ENCODE data around the gene YDJC. TPM values are rescaled to one million over a fixed set of nuclear protein-coding genes. Genes with fewer than 3 reads are reported as not detected.

Gene YDJC
- total and polyA plus RNA-seq, 2 experiments from 2014 or later, result 53.3 to 83.7 TPM

GRCh38 chr22:21657020-21657359 is 27.2 kb upstream of the YDJC start:
- Mint-ChIP-seq H3K4me1 (peaks cover 20% of the 10 kb centered on the region), H3K4me3 (peak overlapping the region; percentile 66), H3K27ac (peak overlapping the region; percentile 34; the same call in 1 of the 2 replicates), H3K36me3 (ENCODE audit: low read depth) (peaks cover 26% of the 10 kb centered on the region), H3K27me3 (ENCODE audit: insufficient read depth, low read depth, poor library complexity) (peaks cover 16% of the 10 kb centered on the region), H3K9me3 (no peaks in the 10 kb centered on the region)
- ATAC-seq (peak; percentile 41), DNase-seq (ENCODE audit: low spot score) (peak; percentile 85)
- Histone ChIP-seq H3K4me3 (peak overlapping the region; percentile 69), H3F3A (replicated peaks; ENCODE audit: low read depth) (peaks cover 39% of the 10 kb centered on the region), H3K4me1 (ENCODE audit: insufficient read depth) (peaks cover 16% of the 10 kb centered on the region), H2AFZ (peak overlapping the region; percentile 52; the same call in 1 of the 2 replicates), H3K27ac (ENCODE audit: low read depth) (peak overlapping the region; percentile 86), H3K36me3 (ENCODE audit: insufficient read depth) (peaks cover 13% of the 10 kb centered on the region; the same call in 1 of the 2 replicates), H3K27me3 (ENCODE audit: insufficient read depth) (no peaks in the 10 kb centered on the region), H3K9me2 (ENCODE audit: insufficient read depth) (no peaks in the 10 kb centered on the region), H3K79me2 (replicated peaks; ENCODE audit: insufficient read depth) (peaks cover 7% of the 10 kb centered on the region), H3K4me2 (peak overlapping the region; percentile 87), H4K20me1 (replicated peaks; ENCODE audit: insufficient read depth) (no peaks in the 10 kb centered on the region; the same call in 1 of the 2 replicates)
- TF ChIP-seq ZNF331 (CRISPR knock-in tag; IDR thresholded peaks at IDR 0.05; ENCODE audit: low read depth), result no peak
- no peak for TF ChIP-seq ZNF114 (CRISPR knock-in tag; IDR thresholded peaks at IDR 0.05)
- no peak for TF ChIP-seq NANOG (IDR thresholded peaks at IDR 0.05; ENCODE audit: borderline replicate concordance)
- TF ChIP-seq REST (IDR thresholded peaks at IDR 0.05; ENCODE audit: unreplicated experiment), result no peak
- TF ChIP-seq JUNB (IDR thresholded peaks at IDR 0.05; ENCODE audit: unreplicated experiment), result no peak
- TF ChIP-seq ZNF462 (CRISPR knock-in tag; IDR thresholded peaks at IDR 0.05), result no peak
- no peak for TF ChIP-seq EZH2phosphoT487 (IDR thresholded peaks at IDR 0.05; ENCODE audit: unreplicated experiment)
- no peak for TF ChIP-seq POLR2AphosphoS5 (IDR thresholded peaks at IDR 0.05; ENCODE audit: low read depth)
- no peak for TF ChIP-seq CREB1 (CRISPR knock-in tag; IDR thresholded peaks at IDR 0.05; ENCODE audit: low read depth)
- TF ChIP-seq ETS1 (IDR thresholded peaks at IDR 0.05), result no peak
- TF ChIP-seq STAT1 (IDR thresholded peaks at IDR 0.05; ENCODE audit: unreplicated experiment), result no peak
- no peak for TF ChIP-seq CTCF (conservative IDR thresholded peaks at IDR 0.05; ENCODE audit: low read depth in 2 of 2)
- TF ChIP-seq EZH2 (IDR thresholded peaks at IDR 0.05; ENCODE audit: low read depth, unreplicated experiment), result no peak
